ENCODE results near the gene DIRAS2.

Gene DIRAS2

DNA sequence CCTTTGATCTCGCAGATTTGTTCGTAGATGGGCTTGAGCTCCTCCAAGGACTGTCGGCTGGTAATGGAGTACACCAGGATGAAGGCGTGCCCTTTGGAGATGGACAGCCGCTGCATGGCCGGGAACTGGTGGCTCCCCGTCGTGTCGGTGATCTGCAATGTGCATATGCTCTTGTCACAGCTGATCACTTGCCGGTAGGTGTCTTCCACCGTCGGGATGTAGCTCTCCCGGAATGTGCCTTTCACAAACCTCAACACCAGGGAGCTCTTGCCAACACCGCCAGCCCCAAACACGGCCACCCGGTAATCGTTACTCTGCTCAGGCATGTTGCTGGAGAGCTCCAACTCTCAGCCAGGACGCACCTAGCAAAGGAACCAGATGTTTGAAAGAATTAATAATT lies 29.1 kb downstream of the DIRAS2 start:
- no peak overlapping the region for H3K4me3 ChIP-seq (ENCODE audit: extremely low read depth, insufficient read depth, low read length, poor library complexity, severe bottlenecking)
- no peak overlapping the region for H3K27ac ChIP-seq (ENCODE audit: low read depth, low read length, severe bottlenecking)
- WGBS, 2 experiments (ENCODE audit: insufficient coverage in 2 of 2): 87 to 89% methylated on average over 13 of the region's 18 CpGs
- no peaks in the 10 kb centered on the region for H3K9me3 ChIP-seq (ENCODE audit: control insufficient read depth, low read length)
- no peaks in the 10 kb centered on the region for H3K36me3 ChIP-seq (ENCODE audit: control insufficient read depth, insufficient read depth, low read length)
- no peaks in the 10 kb centered on the region for H3K4me1 ChIP-seq (ENCODE audit: control insufficient read depth, insufficient read depth, low read length, poor library complexity, severe bottlenecking)

- 92% methylated on average over 13 to 14 of the region's 14 CpGs for WGBS, 2 experiments (ENCODE audit: insufficient coverage in 2 of 2)
- Histone ChIP-seq H3K4me1 (ENCODE audit: control insufficient read depth, insufficient read depth, low read length, poor library complexity, severe bottlenecking) (no peaks in the 10 kb centered on the region), H3K36me3 (ENCODE audit: control insufficient read depth, insufficient read depth, low read length) (no peaks in the 10 kb centered on the region), H3K4me3 (ENCODE audit: extremely low read depth, insufficient read depth, low read length, poor library complexity, severe bottlenecking) (no peak overlapping the region), H3K27ac (ENCODE audit: low read depth, low read length, severe bottlenecking) (no peak overlapping the region), H3K9me3 (ENCODE audit: control insufficient read depth, low read length) (no peaks in the 10 kb centered on the region)
Observed at GRCh38 chr9:90612957-90613356, 29.7 kb downstream of the DIRAS2 start.

DNA sequence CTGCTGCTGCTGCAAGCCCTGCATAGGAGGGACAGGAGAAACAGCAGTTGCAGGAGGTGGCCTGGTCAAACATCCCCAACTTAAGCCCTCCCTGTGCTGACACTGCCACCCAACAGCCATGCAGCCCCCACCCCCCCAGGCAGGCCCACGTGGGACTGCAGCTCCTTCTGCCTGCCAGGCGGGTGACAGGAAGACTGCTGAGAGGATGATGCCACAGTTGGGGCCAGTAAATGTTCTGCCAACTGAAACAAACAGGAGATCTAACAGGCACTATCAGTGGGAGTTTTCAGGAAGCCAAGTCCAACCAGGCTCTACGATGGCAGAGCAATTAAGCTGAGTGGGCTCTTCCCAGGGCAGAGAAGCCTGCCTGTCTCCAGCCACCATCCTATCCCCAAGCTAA lies 31.1 kb downstream of the DIRAS2 start:
- WGBS, 2 experiments (ENCODE audit: insufficient coverage in 2 of 2): 78 to 92% methylated on average over 2 to 3 of the region's 3 CpGs
- Histone ChIP-seq H3K4me3 (ENCODE audit: extremely low read depth, insufficient read depth, low read length, poor library complexity, severe bottlenecking) (no peak overlapping the region), H3K4me1 (ENCODE audit: control insufficient read depth, insufficient read depth, low read length, poor library complexity, severe bottlenecking) (no peaks in the 10 kb centered on the region), H3K9me3 (ENCODE audit: control insufficient read depth, low read length) (no peaks in the 10 kb centered on the region), H3K36me3 (ENCODE audit: control insufficient read depth, insufficient read depth, low read length) (no peaks in the 10 kb centered on the region), H3K27ac (ENCODE audit: low read depth, low read length, severe bottlenecking) (no peak overlapping the region)

DNA sequence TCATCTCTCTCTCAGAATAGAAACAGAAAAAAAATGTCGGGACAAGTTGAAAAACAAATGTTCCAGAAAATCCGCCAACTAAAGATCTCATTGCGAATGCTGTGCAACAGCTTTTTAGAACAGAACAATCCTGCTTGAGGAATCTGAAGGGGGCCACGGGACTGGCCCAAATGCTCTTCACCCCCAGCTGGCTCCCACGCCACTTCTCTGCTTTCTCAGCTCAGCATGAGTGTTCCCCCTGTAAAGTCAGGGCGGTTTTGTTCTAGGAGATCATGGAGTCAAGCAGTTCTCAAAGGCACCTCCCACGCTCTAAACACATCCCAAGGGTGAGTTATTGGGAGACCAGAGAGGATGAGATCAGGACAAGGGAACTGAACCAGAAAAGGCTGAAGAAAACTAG lies 31.5 kb downstream of the DIRAS2 start:
- Histone ChIP-seq H3K36me3 (ENCODE audit: control insufficient read depth, insufficient read depth, low read length) (no peaks in the 10 kb centered on the region), H3K9me3 (ENCODE audit: control insufficient read depth, low read length) (no peaks in the 10 kb centered on the region), H3K4me3 (ENCODE audit: extremely low read depth, insufficient read depth, low read length, poor library complexity, severe bottlenecking) (no peak overlapping the region), H3K4me1 (ENCODE audit: control insufficient read depth, insufficient read depth, low read length, poor library complexity, severe bottlenecking) (no peaks in the 10 kb centered on the region), H3K27ac (ENCODE audit: low read depth, low read length, severe bottlenecking) (no peak overlapping the region)
- 88 to 97% methylated on average over 4 to 6 of the region's 7 CpGs for WGBS, 2 experiments (ENCODE audit: insufficient coverage in 2 of 2)

GRCh38 chr9:90607701-90608516 lies 34.7 kb downstream of the DIRAS2 start:
- WGBS, 2 experiments (ENCODE audit: insufficient coverage in 2 of 2): 74 to 89% methylated on average over 4 to 6 of the region's 10 CpGs
- H3K36me3 ChIP-seq (ENCODE audit: control insufficient read depth, insufficient read depth, low read length): no peaks in the 10 kb centered on the region
- H3K9me3 ChIP-seq (ENCODE audit: control insufficient read depth, low read length): no peaks in the 10 kb centered on the region
- H3K4me1 ChIP-seq (ENCODE audit: control insufficient read depth, insufficient read depth, low read length, poor library complexity, severe bottlenecking): no peaks in the 10 kb centered on the region
- H3K4me3 ChIP-seq (ENCODE audit: extremely low read depth, insufficient read depth, low read length, poor library complexity, severe bottlenecking): no peak overlapping the region
- no peak overlapping the region for H3K27ac ChIP-seq (ENCODE audit: low read depth, low read length, severe bottlenecking)

DNA sequence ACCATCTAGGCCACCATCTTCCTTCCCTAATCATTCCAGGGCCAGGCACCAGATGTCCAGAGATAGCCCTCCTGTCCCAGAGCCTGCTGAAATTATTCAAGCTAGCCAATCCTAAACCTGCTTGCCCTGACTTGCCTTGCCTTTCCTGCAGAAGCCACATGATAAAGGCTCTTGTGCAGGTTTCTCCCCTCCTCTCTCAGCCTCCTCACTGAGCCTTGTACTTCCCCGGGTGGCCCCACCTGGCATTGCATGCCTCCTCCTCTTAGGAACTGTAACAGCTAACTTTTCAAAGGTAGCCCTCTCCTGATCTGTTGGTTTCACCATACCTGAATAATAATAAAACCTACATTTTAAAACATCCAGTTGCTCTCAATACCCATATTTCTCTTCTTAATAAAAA lies 42.6 kb downstream of the DIRAS2 start:
- H3K36me3 ChIP-seq (ENCODE audit: control insufficient read depth, insufficient read depth, low read length): no peaks in the 10 kb centered on the region
- 67 to 75% methylated on average over 1 of the region's 1 CpG for WGBS, 2 experiments (ENCODE audit: insufficient coverage in 2 of 2)
- H3K27ac ChIP-seq (ENCODE audit: low read depth, low read length, severe bottlenecking): no peak overlapping the region
- H3K9me3 ChIP-seq (ENCODE audit: control insufficient read depth, low read length): no peaks in the 10 kb centered on the region
- no peaks in the 10 kb centered on the region for H3K4me1 ChIP-seq (ENCODE audit: control insufficient read depth, insufficient read depth, low read length, poor library complexity, severe bottlenecking)
- H3K4me3 ChIP-seq (ENCODE audit: extremely low read depth, insufficient read depth, low read length, poor library complexity, severe bottlenecking): no peak overlapping the region

DNA sequence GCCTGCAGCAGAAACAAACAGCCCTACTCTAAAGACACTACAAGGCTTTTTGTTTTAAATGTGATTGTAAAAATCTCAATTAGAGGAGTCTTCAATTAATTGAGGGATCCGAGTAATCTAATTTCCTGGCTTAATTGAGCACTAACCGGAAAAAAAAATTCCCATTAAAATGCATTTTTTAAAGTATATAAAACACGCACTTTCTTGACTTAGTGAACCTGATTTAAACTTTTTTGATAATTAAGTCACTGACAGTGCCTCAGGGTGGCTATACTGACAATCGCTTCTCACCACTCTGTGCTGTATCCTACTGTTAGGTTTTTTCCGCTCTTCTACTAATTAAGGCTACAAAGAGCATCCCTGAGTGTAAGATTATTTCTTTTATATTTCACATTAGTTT lies 44.4 kb downstream of the DIRAS2 start:
- no peaks in the 10 kb centered on the region for H3K4me1 ChIP-seq (ENCODE audit: control insufficient read depth, insufficient read depth, low read length, poor library complexity, severe bottlenecking)
- H3K9me3 ChIP-seq (ENCODE audit: control insufficient read depth, low read length): no peaks in the 10 kb centered on the region
- H3K4me3 ChIP-seq (ENCODE audit: extremely low read depth, insufficient read depth, low read length, poor library complexity, severe bottlenecking): no peak overlapping the region
- no peak overlapping the region for H3K27ac ChIP-seq (ENCODE audit: low read depth, low read length, severe bottlenecking)
- WGBS, 2 experiments (ENCODE audit: insufficient coverage in 2 of 2): 83% methylated on average over 1 of the region's 5 CpGs; no CpG with 5 or more reads in 1 of the 2 experiments
- H3K36me3 ChIP-seq (ENCODE audit: control insufficient read depth, insufficient read depth, low read length): no peaks in the 10 kb centered on the region

GRCh38 chr9:90593646-90594045 lies 49.0 kb downstream of the DIRAS2 start:
- Histone ChIP-seq H3K36me3 (ENCODE audit: control insufficient read depth, insufficient read depth, low read length) (no peaks in the 10 kb centered on the region), H3K4me1 (ENCODE audit: control insufficient read depth, insufficient read depth, low read length, poor library complexity, severe bottlenecking) (no peaks in the 10 kb centered on the region)
- 60 to 72% methylated on average over 1 to 2 of the region's 2 CpGs for WGBS, 2 experiments (ENCODE audit: insufficient coverage in 2 of 2)

DNA sequence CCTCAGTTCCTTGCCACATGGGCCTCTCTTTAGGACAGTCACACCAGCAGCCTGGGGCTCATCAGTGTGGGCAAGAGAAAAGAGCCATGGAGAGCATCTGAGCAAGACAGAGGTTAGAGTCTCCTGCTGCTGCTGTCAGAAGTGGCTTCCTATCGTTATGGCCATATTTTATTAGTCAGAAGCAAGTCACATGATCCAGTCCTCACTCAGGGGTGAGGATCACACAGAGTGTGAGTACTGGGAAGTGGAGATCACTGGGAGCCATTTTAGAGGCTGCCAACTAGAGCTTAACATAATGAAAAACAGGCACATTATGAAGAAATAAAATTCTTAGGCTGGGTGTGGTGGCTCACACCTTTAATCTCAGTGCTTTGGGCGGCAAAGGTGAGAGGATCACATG lies 62.0 kb downstream of the DIRAS2 start:
- Histone ChIP-seq H3K36me3 (ENCODE audit: control insufficient read depth, insufficient read depth, low read length) (no peaks in the 10 kb centered on the region), H3K4me1 (ENCODE audit: control insufficient read depth, insufficient read depth, low read length, poor library complexity, severe bottlenecking) (no peaks in the 10 kb centered on the region), H3K27ac (ENCODE audit: low read depth, low read length, severe bottlenecking) (no peak overlapping the region), H3K4me3 (ENCODE audit: extremely low read depth, insufficient read depth, low read length, poor library complexity, severe bottlenecking) (no peak overlapping the region), H3K9me3 (ENCODE audit: control insufficient read depth, low read length) (no peaks in the 10 kb centered on the region)
- WGBS, 2 experiments (ENCODE audit: insufficient coverage in 2 of 2): 86 to 90% methylated on average over 1 to 2 of the region's 2 CpGs

More at GRCh38 chr9:90593646-90594045, 49.0 kb downstream of the DIRAS2 start:
- H3K4me3 ChIP-seq (ENCODE audit: extremely low read depth, insufficient read depth, low read length, poor library complexity, severe bottlenecking): no peak overlapping the region
- no peak overlapping the region for H3K27ac ChIP-seq (ENCODE audit: low read depth, low read length, severe bottlenecking)
- H3K9me3 ChIP-seq (ENCODE audit: control insufficient read depth, low read length): no peaks in the 10 kb centered on the region

DNA sequence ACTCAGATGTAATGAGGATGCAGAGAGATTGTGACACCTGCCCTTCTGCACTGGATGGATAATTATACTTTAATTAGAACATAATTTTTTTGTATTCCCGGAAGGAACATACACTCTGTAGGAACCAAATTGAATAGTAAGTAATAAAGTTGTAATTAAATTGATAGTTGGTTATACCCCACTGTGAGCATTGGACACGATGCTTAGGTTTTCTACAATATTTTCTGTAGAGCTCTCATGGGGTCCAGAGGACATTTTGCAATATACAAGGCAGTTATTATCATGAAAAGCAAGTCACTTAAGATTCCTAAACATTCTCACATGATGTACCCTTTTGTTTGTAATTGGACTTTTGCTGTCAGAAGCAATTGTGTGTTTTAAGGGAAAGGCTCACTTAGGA lies 63.4 kb downstream of the DIRAS2 start:
- 100% methylated on average over 1 of the region's 2 CpGs for WGBS, 2 experiments (ENCODE audit: insufficient coverage in 2 of 2)
- Histone ChIP-seq H3K9me3 (ENCODE audit: control insufficient read depth, low read length) (no peaks in the 10 kb centered on the region), H3K27ac (ENCODE audit: low read depth, low read length, severe bottlenecking) (no peak overlapping the region), H3K4me1 (ENCODE audit: control insufficient read depth, insufficient read depth, low read length, poor library complexity, severe bottlenecking) (no peaks in the 10 kb centered on the region), H3K36me3 (ENCODE audit: control insufficient read depth, insufficient read depth, low read length) (no peaks in the 10 kb centered on the region), H3K4me3 (ENCODE audit: extremely low read depth, insufficient read depth, low read length, poor library complexity, severe bottlenecking) (no peak overlapping the region)

DNA sequence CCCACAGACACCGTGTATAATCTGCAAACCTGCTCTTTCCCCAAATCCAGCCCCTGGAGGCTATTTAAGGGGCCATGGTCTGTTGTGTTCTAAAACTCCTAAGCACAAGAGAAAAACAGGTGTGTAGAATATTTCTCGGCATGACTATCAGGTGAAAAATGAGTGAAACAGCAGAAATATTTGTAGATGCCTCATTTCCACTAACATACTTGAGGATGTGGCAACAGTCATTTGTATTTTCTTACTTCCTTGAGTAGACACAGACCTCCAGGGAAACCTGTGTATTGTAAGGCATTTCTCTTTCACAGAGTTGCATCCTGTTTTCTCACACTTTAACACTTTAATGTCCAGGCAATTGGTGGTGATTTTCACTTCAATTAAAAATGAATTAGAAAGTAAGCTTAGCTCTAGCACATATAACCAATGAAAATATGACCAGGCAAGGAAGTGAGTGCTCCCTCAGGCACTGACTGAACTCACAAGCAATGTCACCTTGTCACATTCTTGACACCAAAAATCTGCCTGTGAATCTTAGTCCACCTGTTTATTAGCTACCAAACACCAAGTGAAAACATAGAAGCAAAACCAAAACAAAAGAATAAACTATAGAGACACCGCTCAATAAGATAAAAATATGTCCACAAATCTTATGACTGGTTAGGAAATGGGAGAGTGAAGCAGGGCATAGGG lies 64.4 kb downstream of the DIRAS2 start:
- no peak overlapping the region for H3K27ac ChIP-seq (ENCODE audit: low read depth, low read length, severe bottlenecking)
- WGBS, 2 experiments (ENCODE audit: insufficient coverage in 2 of 2): 71% methylated on average over 1 of the region's 3 CpGs; no CpG with 5 or more reads in 1 of the 2 experiments

More for the DNA sequence above, 64.4 kb downstream of the DIRAS2 start:
- H3K4me3 ChIP-seq (ENCODE audit: extremely low read depth, insufficient read depth, low read length, poor library complexity, severe bottlenecking): no peak overlapping the region
- no peaks in the 10 kb centered on the region for H3K36me3 ChIP-seq (ENCODE audit: control insufficient read depth, insufficient read depth, low read length)
- H3K9me3 ChIP-seq (ENCODE audit: control insufficient read depth, low read length): no peaks in the 10 kb centered on the region
- no peaks in the 10 kb centered on the region for H3K4me1 ChIP-seq (ENCODE audit: control insufficient read depth, insufficient read depth, low read length, poor library complexity, severe bottlenecking)
